PC-9 (cell line): ENCODE results near the gene OR4S2.

Experiments used
- EZH2 ChIP-seq: fragments of 200-600 bp; sonication (generic); IDR thresholded peaks from 2 replicates; pipeline ENCODE4 v1.8.0; 2017; ENCODE audit warnings: antibody characterized with exemption, low read depth
- TF ChIP-seq, protein P1 (sequence below): fragments of 200-600 bp; sonication (generic); conservative IDR thresholded peaks from 2 replicates; pipeline ENCODE4 v1.6.1; 2017; ENCODE audit warnings: mixed run types, antibody characterized with exemption, mild to moderate bottlenecking, moderate library complexity

GRCh38 chr11:55607545-55607944, 40.6 kb upstream of the OR4S2 start, which contains the start of gene OR4C11:
- no peak for TF ChIP-seq EZH2
- TF ChIP-seq, protein P1, sequence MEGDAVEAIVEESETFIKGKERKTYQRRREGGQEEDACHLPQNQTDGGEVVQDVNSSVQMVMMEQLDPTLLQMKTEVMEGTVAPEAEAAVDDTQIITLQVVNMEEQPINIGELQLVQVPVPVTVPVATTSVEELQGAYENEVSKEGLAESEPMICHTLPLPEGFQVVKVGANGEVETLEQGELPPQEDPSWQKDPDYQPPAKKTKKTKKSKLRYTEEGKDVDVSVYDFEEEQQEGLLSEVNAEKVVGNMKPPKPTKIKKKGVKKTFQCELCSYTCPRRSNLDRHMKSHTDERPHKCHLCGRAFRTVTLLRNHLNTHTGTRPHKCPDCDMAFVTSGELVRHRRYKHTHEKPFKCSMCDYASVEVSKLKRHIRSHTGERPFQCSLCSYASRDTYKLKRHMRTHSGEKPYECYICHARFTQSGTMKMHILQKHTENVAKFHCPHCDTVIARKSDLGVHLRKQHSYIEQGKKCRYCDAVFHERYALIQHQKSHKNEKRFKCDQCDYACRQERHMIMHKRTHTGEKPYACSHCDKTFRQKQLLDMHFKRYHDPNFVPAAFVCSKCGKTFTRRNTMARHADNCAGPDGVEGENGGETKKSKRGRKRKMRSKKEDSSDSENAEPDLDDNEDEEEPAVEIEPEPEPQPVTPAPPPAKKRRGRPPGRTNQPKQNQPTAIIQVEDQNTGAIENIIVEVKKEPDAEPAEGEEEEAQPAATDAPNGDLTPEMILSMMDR = no peak
